GM23338 (cell line): ENCODE measurements around the gene SLC7A6. TPM values are rescaled to one million over a fixed set of nuclear protein-coding genes. Genes with fewer than 3 reads are reported as not detected.

Experiments used
- CREB1 ChIP-seq: fragments of 250-450 bp; sonication (Bioruptor Pico); IDR thresholded peaks from 2 replicates; pipeline ENCODE4 v1.5.0; 2020; ENCODE audit warnings: low read depth, mild to moderate bottlenecking, moderate library complexity
- ETS1 ChIP-seq: IDR thresholded peaks from 2 replicates; pipeline ENCODE4 v1.6.1; 2016; ENCODE audit warnings: antibody characterized with exemption
- microRNA-seq: library from miRNA; unstranded; fragments of <30 nt; microRNA quantifications from one replicate; pipeline ENCODE4, GENCODE V29; 2017
- polyA plus RNA-seq: library from polyadenylated mRNA; unstranded; fragments of >200 nt; fragmentation: Nextera tagmentation; extraction: Ambion mirVana; gene quantifications from 2 replicates; pipeline ENCODE4 v1.2.1, GENCODE V29; 2016
- small RNA-seq: library from RNA; depleted of rRNA; stranded (forward); fragments of <200 nt; gene quantifications from one replicate; pipeline ENCODE3, GENCODE V24; 2014; ENCODE audit warnings: low replicate concordance
- total RNA-seq: library from RNA; depleted of rRNA; stranded (reverse); fragments of >200 nt; shearing (Covaris generic); gene quantifications from 2 replicates; pipeline ENCODE4 v1.2.3, GENCODE V29; 2014; rRNA removed

SLC7A6 gene
- total and polyA plus RNA-seq, 2 experiments from 2014 or later: 16.6 to 30.9 TPM

GRCh38 chr16:68350813-68351350 lies 86.6 kb downstream of the SLC7A6 start (continued):
- TF ChIP-seq ETS1 (no peak), CREB1 (CRISPR knock-in tag) (no peak)

Small RNA genes lying within 50 kb of the gene (microRNA-seq; reads per million reads assigned to microRNA genes)
- gene MIR6773: not detected

Small RNA genes lying within 50 kb of the gene (small RNA-seq; reads per million reads assigned to genes)
- gene RNU4-30P (0.10 reads per million), gene RNU6-1262P (not detected)

Other genes starting within 250 kb of the SLC7A6 start
- not detected in 2 replicates for gene DPEP2NB, start 248.6 kb upstream of the SLC7A6 start, total RNA-seq
- gene DPEP2NB, start 248.6 kb upstream of the SLC7A6 start, polyA plus RNA-seq: 0.19 TPM in 1 of 2 replicates, not detected in the other
- gene DDX28, start 241.3 kb upstream of the SLC7A6 start, total RNA-seq: 18.0 and 23.8 TPM in 2 replicates
- 11.9 and 12.2 TPM in 2 replicates for gene DDX28, start 241.3 kb upstream of the SLC7A6 start, polyA plus RNA-seq
- 22.4 and 26.4 TPM in 2 replicates for gene DUS2, start 241.2 kb upstream of the SLC7A6 start, total RNA-seq
- 12.8 and 13.3 TPM in 2 replicates for gene DUS2, start 241.2 kb upstream of the SLC7A6 start, polyA plus RNA-seq
- 34.5 and 40.9 TPM in 2 replicates for gene NFATC3, start 179.2 kb upstream of the SLC7A6 start, total RNA-seq
- gene NFATC3, start 179.2 kb upstream of the SLC7A6 start, polyA plus RNA-seq: 9.2 and 9.3 TPM in 2 replicates
- 42.7 and 44.0 TPM in 2 replicates for gene ESRP2, start 28.4 kb upstream of the SLC7A6 start, total RNA-seq
- 16.2 TPM in 2 replicates for gene ESRP2, start 28.4 kb upstream of the SLC7A6 start, polyA plus RNA-seq
- gene PLA2G15, start 19.2 kb upstream of the SLC7A6 start, total RNA-seq: 14.8 and 14.9 TPM in 2 replicates
- gene PLA2G15, start 19.2 kb upstream of the SLC7A6 start, polyA plus RNA-seq: 3.1 TPM in 2 replicates
- 16.4 and 16.5 TPM in 2 replicates for gene SLC7A6OS, start 46.4 kb downstream of the SLC7A6 start, total RNA-seq
- gene SLC7A6OS, start 46.4 kb downstream of the SLC7A6 start, polyA plus RNA-seq: 13.8 and 17.9 TPM in 2 replicates
- 61.9 and 65.3 TPM in 2 replicates for gene PRMT7, start 46.5 kb downstream of the SLC7A6 start, total RNA-seq
- 20.2 TPM in 2 replicates for gene PRMT7, start 46.5 kb downstream of the SLC7A6 start, polyA plus RNA-seq
- gene SMPD3, start 184.0 kb downstream of the SLC7A6 start, total RNA-seq: 0.31 and 0.83 TPM in 2 replicates
- gene SMPD3, start 184.0 kb downstream of the SLC7A6 start, polyA plus RNA-seq: 0.57 and 0.68 TPM in 2 replicates